ENCODE data around the gene SLC25A17. TPM values are rescaled to one million over a fixed set of nuclear protein-coding genes. Genes with fewer than 3 reads are reported as not detected.
"Not testable (repeated sequence)": the region's sequence is repeated elsewhere in the genome, so short reads cannot be mapped to it uniquely, and the experiment has no call there.

SLC25A17 gene
- total and polyA plus RNA-seq, 2 experiments from 2014 or later, result 19.6 to 27.6 TPM

DNA sequence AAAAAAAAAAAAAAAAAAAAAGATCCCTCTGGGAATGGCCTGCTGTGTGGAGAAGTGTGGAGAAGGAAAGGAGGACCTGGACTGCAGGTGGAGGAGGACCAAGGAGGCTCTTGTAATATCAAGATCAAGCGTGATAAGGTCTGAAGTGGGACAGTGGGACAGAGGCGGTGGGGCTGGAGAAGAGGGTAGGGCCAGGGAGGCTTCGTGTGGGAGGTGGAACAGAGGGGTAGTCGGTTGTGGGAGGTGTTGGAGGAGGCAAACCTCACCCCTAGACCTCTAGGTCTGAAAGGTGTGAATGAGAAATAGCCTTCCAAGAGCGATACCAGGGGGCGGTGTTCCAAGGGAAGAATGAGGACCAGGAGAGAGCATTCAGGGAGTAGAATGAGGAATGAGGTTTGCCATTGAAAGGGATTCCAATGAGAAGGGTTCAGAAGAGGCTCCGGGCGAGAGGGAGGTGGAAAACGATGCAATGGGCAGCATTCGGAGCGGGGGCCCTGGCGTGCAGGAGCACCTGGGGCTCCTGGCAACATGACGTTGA is 95.7 kb downstream of the SLC25A17 start:
- no peak overlapping the region for H2AFZ ChIP-seq
- in situ Hi-C loops (cut with MboI), result no loop called here
- H3K4me3 ChIP-seq, result no peak overlapping the region
- DNase-seq, result no peak
- no peaks in the 10 kb centered on the region for H3K79me2 ChIP-seq (ENCODE audit: insufficient read depth)
- WGBS, 2 experiments (ENCODE audit: low coverage in 1 of 2, low lambda C conversion rate in 2 of 2, missing lambda C conversion rate in 2 of 2), result 93% methylated on average over 13 of the region's 13 CpGs
- H3F3A ChIP-seq (ENCODE audit: insufficient read depth), result peaks cover 11% of the 10 kb centered on the region
- no peaks in the 10 kb centered on the region for H3K9me3 ChIP-seq (ENCODE audit: low read depth)
- no peak overlapping the region for H3K4me2 ChIP-seq (ENCODE audit: unreplicated experiment)
- H3K27ac ChIP-seq, result no peak overlapping the region
- TF ChIP-seq EZH2 (IDR thresholded peaks at IDR 0.05; ENCODE audit: insufficient read depth, poor library complexity, severe bottlenecking) (no peak), EZH2phosphoT487 (IDR thresholded peaks at IDR 0.05; ENCODE audit: insufficient read depth, low read depth) (no peak)
- H4K20me1 ChIP-seq (ENCODE audit: insufficient read depth), result no peaks in the 10 kb centered on the region
- no peaks in the 10 kb centered on the region for H3K27me3 ChIP-seq (replicated peaks; ENCODE audit: insufficient read depth)
- no peak overlapping the region for H3K9ac ChIP-seq
- H3K4me1 ChIP-seq (ENCODE audit: insufficient read depth), result peaks cover 8% of the 10 kb centered on the region
- H3K36me3 ChIP-seq (ENCODE audit: low read depth), result no peaks in the 10 kb centered on the region
- H3K9me2 ChIP-seq (ENCODE audit: insufficient read depth), result no peaks in the 10 kb centered on the region

DNA sequence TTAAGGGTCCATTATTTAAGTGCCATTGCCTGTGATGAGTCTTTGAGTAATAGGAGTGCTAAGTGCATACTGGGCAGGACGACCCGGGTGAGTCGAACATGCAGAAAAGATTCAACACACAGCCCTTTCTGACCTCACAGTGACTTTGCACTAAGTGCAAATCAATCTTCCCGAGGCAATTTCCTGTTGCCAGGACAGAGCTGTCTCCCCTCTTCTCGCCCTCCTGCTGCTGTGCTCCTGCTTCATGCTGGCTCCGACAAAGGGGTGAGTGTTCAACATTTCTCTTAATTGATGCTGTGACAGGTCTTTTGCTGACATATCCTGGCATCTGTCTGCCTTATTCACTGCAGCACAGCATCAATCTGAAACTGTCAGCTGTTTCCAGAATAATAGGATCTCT is 97.9 kb downstream of the SLC25A17 start:
- H3K4me3 ChIP-seq, result 0 out of 2 replicates have a peak overlapping the region, but pooled peaks have one; percentile 12
- peak overlapping the region; percentile 47 for H3K4me2 ChIP-seq (ENCODE audit: unreplicated experiment)
- no peaks in the 10 kb centered on the region for H3K9me2 ChIP-seq (ENCODE audit: insufficient read depth)
- H2AFZ ChIP-seq, result peak overlapping the region; percentile 53; the same call in 1 of the 2 replicates
- no peaks in the 10 kb centered on the region for H3K27me3 ChIP-seq (replicated peaks; ENCODE audit: insufficient read depth)
- H3K79me2 ChIP-seq (ENCODE audit: insufficient read depth), result no peaks in the 10 kb centered on the region
- no peak overlapping the region for H3K9ac ChIP-seq
- H4K20me1 ChIP-seq (ENCODE audit: insufficient read depth), result no peaks in the 10 kb centered on the region
- H3K9me3 ChIP-seq (ENCODE audit: low read depth), result no peaks in the 10 kb centered on the region
- TF ChIP-seq EZH2 (IDR thresholded peaks at IDR 0.05; ENCODE audit: insufficient read depth, poor library complexity, severe bottlenecking), result no peak
- no peak for TF ChIP-seq EZH2phosphoT487 (IDR thresholded peaks at IDR 0.05; ENCODE audit: insufficient read depth, low read depth)
- peak; percentile 63 for DNase-seq
- WGBS, 2 experiments (ENCODE audit: low coverage in 1 of 2, low lambda C conversion rate in 2 of 2, missing lambda C conversion rate in 2 of 2), result 2 to 4% methylated on average over 6 of the region's 6 CpGs
- 0 out of 2 replicates have a peak overlapping the region, but pooled peaks have one; percentile 8 for H3K27ac ChIP-seq
- in situ Hi-C loops (cut with MboI), result no loop called here
- H3K36me3 ChIP-seq (ENCODE audit: low read depth), result no peaks in the 10 kb centered on the region
- H3F3A ChIP-seq (ENCODE audit: insufficient read depth), result peaks cover 11% of the 10 kb centered on the region
- H3K4me1 ChIP-seq (ENCODE audit: insufficient read depth), result peaks cover 8% of the 10 kb centered on the region

- H3K4me1 ChIP-seq (ENCODE audit: insufficient read depth), result peaks cover 8% of the 10 kb centered on the region
- H3K4me2 ChIP-seq (ENCODE audit: unreplicated experiment), result peak overlapping the region; percentile 47
- WGBS, 2 experiments (ENCODE audit: low coverage in 1 of 2, low lambda C conversion rate in 2 of 2, missing lambda C conversion rate in 2 of 2), result 8 to 11% methylated on average over 11 of the region's 11 CpGs
- H3K4me3 ChIP-seq, result peak overlapping the region; percentile 12; the same call in 1 of the 2 replicates
- no peaks in the 10 kb centered on the region for H3K79me2 ChIP-seq (ENCODE audit: insufficient read depth)
- peaks cover 11% of the 10 kb centered on the region for H3F3A ChIP-seq (ENCODE audit: insufficient read depth)
- no peaks in the 10 kb centered on the region for H3K9me2 ChIP-seq (ENCODE audit: insufficient read depth)
- H2AFZ ChIP-seq, result peak overlapping the region; percentile 53
- no peaks in the 10 kb centered on the region for H3K36me3 ChIP-seq (ENCODE audit: low read depth)
- DNase-seq, result peak; percentile 52
- in situ Hi-C loops (cut with MboI), result no loop called here
- H4K20me1 ChIP-seq (ENCODE audit: insufficient read depth), result no peaks in the 10 kb centered on the region
- no peaks in the 10 kb centered on the region for H3K9me3 ChIP-seq (ENCODE audit: low read depth)
- no peak overlapping the region for H3K9ac ChIP-seq
- no peaks in the 10 kb centered on the region for H3K27me3 ChIP-seq (replicated peaks; ENCODE audit: insufficient read depth)
- TF ChIP-seq EZH2phosphoT487 (IDR thresholded peaks at IDR 0.05; ENCODE audit: insufficient read depth, low read depth) (no peak), EZH2 (IDR thresholded peaks at IDR 0.05; ENCODE audit: insufficient read depth, poor library complexity, severe bottlenecking) (no peak)
- H3K27ac ChIP-seq, result 0 out of 2 replicates have a peak overlapping the region, but pooled peaks have one; percentile 8
These were observed 98.4 kb downstream of the SLC25A17 start for GRCh38 chr22:40720538-40721256.

DNA sequence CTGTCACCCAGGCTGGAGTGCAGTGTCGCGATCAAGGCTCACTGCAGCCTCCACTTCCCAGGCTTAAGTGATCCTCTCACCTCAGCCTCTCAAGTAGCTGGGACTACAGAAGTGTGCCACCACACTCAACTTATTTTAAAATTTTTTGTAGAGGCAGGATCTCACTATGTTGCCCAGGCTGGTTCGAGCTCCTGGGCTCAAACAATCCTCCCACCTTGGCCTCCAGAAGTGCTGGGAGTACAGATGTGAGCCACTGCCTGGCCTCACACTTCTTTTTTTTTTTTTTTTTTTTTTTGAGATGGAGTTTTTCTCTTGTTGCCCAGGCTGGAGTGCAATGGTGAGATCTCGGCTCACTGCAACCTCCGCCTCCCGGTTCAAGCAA is 99.0 kb downstream of the SLC25A17 start:
- 83% methylated on average over 6 of the region's 6 CpGs for WGBS, 2 experiments (ENCODE audit: low coverage in 1 of 2, low lambda C conversion rate in 2 of 2, missing lambda C conversion rate in 2 of 2)
- not testable (repeated sequence) for H3K4me2 ChIP-seq (ENCODE audit: unreplicated experiment)

More for the DNA sequence above, 99.0 kb downstream of the SLC25A17 start:
- H3K27ac ChIP-seq; H4K20me1 ChIP-seq (ENCODE audit: insufficient read depth); DNase-seq; H2AFZ ChIP-seq; in situ Hi-C loops (cut with MboI); H3K4me3 ChIP-seq; H3K79me2 ChIP-seq (ENCODE audit: insufficient read depth); H3K36me3 ChIP-seq (ENCODE audit: low read depth); H3K9me2 ChIP-seq (ENCODE audit: insufficient read depth); H3K9ac ChIP-seq; H3K27me3 ChIP-seq (replicated peaks; ENCODE audit: insufficient read depth); H3K9me3 ChIP-seq (ENCODE audit: low read depth); H3K4me1 ChIP-seq (ENCODE audit: insufficient read depth): not testable (repeated sequence)
- peaks cover 11% of the 10 kb centered on the region for H3F3A ChIP-seq (ENCODE audit: insufficient read depth)

Small RNA genes within 50 kb of the gene (microRNA-seq; reads per million reads assigned to microRNA genes)
- not detected for gene MIR4766 (ENCODE audit: borderline number of aligned reads)

Small RNA genes within 50 kb of the gene (small RNA-seq; reads per million reads assigned to genes)
- gene JTBP1 (ENCODE audit: low read depth, low replicate concordance) (not detected), gene MIR4766 (ENCODE audit: low read depth, low replicate concordance) (not detected)

Other genes starting within 250 kb of the SLC25A17 start
- 49.2 and 59.2 TPM in 2 replicates for gene MRTFA, start 182.6 kb downstream of the SLC25A17 start, total RNA-seq (2014; rRNA removed; shearing (Covaris generic))
- 24.0 and 24.2 TPM in 2 replicates for gene MRTFA, start 182.6 kb downstream of the SLC25A17 start, polyA plus RNA-seq (2016; fragmentation: Nextera tagmentation; extraction: Ambion mirVana)
- 0.65 TPM in 1 of 2 replicates, not detected in the other for gene MCHR1, start 139.9 kb downstream of the SLC25A17 start, total RNA-seq (2014; rRNA removed; shearing (Covaris generic))
- gene MCHR1, start 139.9 kb downstream of the SLC25A17 start, polyA plus RNA-seq (2016; fragmentation: Nextera tagmentation; extraction: Ambion mirVana), result 0.11 and 0.32 TPM in 2 replicates
- 117 and 141 TPM in 2 replicates for gene ST13, start 37.3 kb upstream of the SLC25A17 start, total RNA-seq (2014; rRNA removed; shearing (Covaris generic))
- gene ST13, start 37.3 kb upstream of the SLC25A17 start, polyA plus RNA-seq (2016; fragmentation: Nextera tagmentation; extraction: Ambion mirVana), result 161 and 174 TPM in 2 replicates
- 11.3 and 13.8 TPM in 2 replicates for gene XPNPEP3, start 37.8 kb upstream of the SLC25A17 start, total RNA-seq (2014; rRNA removed; shearing (Covaris generic))
- 5.6 and 6.4 TPM in 2 replicates for gene XPNPEP3, start 37.8 kb upstream of the SLC25A17 start, polyA plus RNA-seq (2016; fragmentation: Nextera tagmentation; extraction: Ambion mirVana)
- gene DNAJB7, start 42.8 kb upstream of the SLC25A17 start, total RNA-seq (2014; rRNA removed; shearing (Covaris generic)), result not detected in 2 replicates
- 0.16 and 0.23 TPM in 2 replicates for gene DNAJB7, start 42.8 kb upstream of the SLC25A17 start, polyA plus RNA-seq (2016; fragmentation: Nextera tagmentation; extraction: Ambion mirVana)
- gene RBX1, start 132.0 kb upstream of the SLC25A17 start, total RNA-seq (2014; rRNA removed; shearing (Covaris generic)), result 34.8 and 45.9 TPM in 2 replicates
- gene RBX1, start 132.0 kb upstream of the SLC25A17 start, polyA plus RNA-seq (2016; fragmentation: Nextera tagmentation; extraction: Ambion mirVana), result 203 and 222 TPM in 2 replicates

Measured in GM23248 (cell line).